Measurements from ENCODE around the gene PRRG1. TPM values are rescaled to one million over a fixed set of nuclear protein-coding genes. Genes with fewer than 3 reads are reported as not detected.
"Not testable (repeated sequence)": the region's sequence is repeated elsewhere in the genome, so short reads cannot be mapped to it uniquely, and the experiment has no call there.

PRRG1 gene
- total RNA-seq, 1 donor from 2014 or later: 22.2 TPM

GRCh38 chrX:37378404-37378803, 29.2 kb downstream of the PRRG1 start:
- peak; percentile 32 for DNase-seq (ENCODE audit: low read depth, low spot score)

- DNase-seq (ENCODE audit: low read depth, low spot score): no peak
Measured at GRCh38 chrX:37378830-37379229, 29.7 kb downstream of the PRRG1 start.

- DNase-seq (ENCODE audit: low read depth, low spot score): no peak
Measured at GRCh38 chrX:37380256-37380655, 31.1 kb downstream of the PRRG1 start.

GRCh38 chrX:37380924-37381323, 31.8 kb downstream of the PRRG1 start:
- DNase-seq (ENCODE audit: low read depth, low spot score): peak; percentile 71

- no peak for DNase-seq (ENCODE audit: low read depth, low spot score)
Measured at GRCh38 chrX:37383313-37383712, 34.1 kb downstream of the PRRG1 start.

GRCh38 chrX:37388413-37388812, 39.2 kb downstream of the PRRG1 start:
- DNase-seq (ENCODE audit: low read depth, low spot score): no peak

- DNase-seq (ENCODE audit: low read depth, low spot score): no peak
Measured at GRCh38 chrX:37405956-37406355, 56.8 kb downstream of the PRRG1 start.

GRCh38 chrX:37407736-37408135, 58.6 kb downstream of the PRRG1 start:
- DNase-seq (ENCODE audit: low read depth, low spot score): no peak

- DNase-seq (ENCODE audit: low read depth, low spot score): no peak
Measured at GRCh38 chrX:37409278-37409677, 60.1 kb downstream of the PRRG1 start.

- DNase-seq (ENCODE audit: low read depth, low spot score): no peak
Measured at GRCh38 chrX:37420185-37420584, 71.0 kb downstream of the PRRG1 start.

GRCh38 chrX:37420756-37421155, 71.6 kb downstream of the PRRG1 start:
- no peak for DNase-seq (ENCODE audit: low read depth, low spot score)

GRCh38 chrX:37424000-37424429, 74.9 kb downstream of the PRRG1 start:
- no peak for DNase-seq (ENCODE audit: low read depth, low spot score)

- DNase-seq (ENCODE audit: low read depth, low spot score): no peak
Measured at GRCh38 chrX:37425370-37425769, 76.2 kb downstream of the PRRG1 start.

- DNase-seq (ENCODE audit: low read depth, low spot score): not testable (repeated sequence)
Measured at GRCh38 chrX:37428962-37429361, 79.8 kb downstream of the PRRG1 start.

GRCh38 chrX:37434362-37434761, 85.2 kb downstream of the PRRG1 start:
- no peak for DNase-seq (ENCODE audit: low read depth, low spot score)

GRCh38 chrX:37437160-37437559, 88.0 kb downstream of the PRRG1 start:
- no peak for DNase-seq (ENCODE audit: low read depth, low spot score)

- no peak for DNase-seq (ENCODE audit: low read depth, low spot score)
Measured at GRCh38 chrX:37441377-37441776, 92.2 kb downstream of the PRRG1 start.

- DNase-seq (ENCODE audit: low read depth, low spot score): no peak
Measured at GRCh38 chrX:37445182-37445581, 96.0 kb downstream of the PRRG1 start.

- DNase-seq (ENCODE audit: low read depth, low spot score): no peak
Measured at GRCh38 chrX:37453821-37454220, 104.7 kb downstream of the PRRG1 start.

GRCh38 chrX:37454537-37455285, 105.5 kb downstream of the PRRG1 start:
- peak; percentile 15 for DNase-seq (ENCODE audit: low read depth, low spot score)

- DNase-seq (ENCODE audit: low read depth, low spot score): no peak
Measured at GRCh38 chrX:37455381-37455780, 106.2 kb downstream of the PRRG1 start.

GRCh38 chrX:37460285-37460684, 111.1 kb downstream of the PRRG1 start:
- DNase-seq (ENCODE audit: low read depth, low spot score): not testable (repeated sequence)

GRCh38 chrX:37462346-37462745, 113.2 kb downstream of the PRRG1 start:
- no peak for DNase-seq (ENCODE audit: low read depth, low spot score)

Data from pulmonary artery endothelial cell (primary cell).